ENCODE data around the gene COL4A4.

- TF ChIP-seq CTCF (IDR thresholded peaks at IDR 0.05) = no peak
- no peak for TF ChIP-seq POLR2A (IDR thresholded peaks at IDR 0.05)
Observed at GRCh38 chr2:227098162-227098515, 65.9 kb downstream of the COL4A4 start.
